Activated naive CD8-positive, alpha-beta T cell treated with anti-CD3 and anti-CD28 coated beads for 36 hours (primary cell): Measurements from ENCODE around the gene MTREX. TPM values are rescaled to one million over a fixed set of nuclear protein-coding genes. Genes with fewer than 3 reads are reported as not detected.

ENCODE experiments used
- total RNA-seq, 2 experiments: library from RNA; stranded (reverse); gene quantifications; one replicate each; pipeline ENCODE4 v1.2.3, GENCODE V29; 2021

Gene MTREX
- total RNA-seq, 2 experiments from 2014 or later = 96.6 to 107 TPM

Other genes with a start within 250 kb of the MTREX start
- gene GZMA, start 205.3 kb upstream of the MTREX start, total RNA-seq = 1 to 10 TPM in 1 of 2 experiments, under 1 TPM in 1; 0.66 to 1.6 TPM
- not detected for gene GPX8, start 147.8 kb upstream of the MTREX start, total RNA-seq
- gene CDC20B, start 134.8 kb upstream of the MTREX start, total RNA-seq = not detected
- gene MCIDAS, start 80.7 kb upstream of the MTREX start, total RNA-seq = under 1 TPM; 0.31 to 0.32 TPM
- gene CCNO, start 74.4 kb upstream of the MTREX start, total RNA-seq = under 1 TPM in 1 of 2 experiments, not detected in 1; 0.14 TPM
- 10 to 100 TPM; 19.1 TPM for gene DHX29, start 295 bp upstream of the MTREX start, total RNA-seq
- gene PLPP1, start 227.0 kb downstream of the MTREX start, total RNA-seq = 10 to 100 TPM; 21.3 to 23.1 TPM